OCI-M1 (cell line): Measurements from ENCODE around the gene PRPSAP2.
"Not testable (repeated sequence)": the region's sequence is repeated elsewhere in the genome, so short reads cannot be mapped to it uniquely, and the experiment has no call there.

Experiments used
- DNase-seq: peaks from one replicate; lab custom pipeline; 2025; lab: John Stamatoyannopoulos, UW

PRPSAP2 gene

GRCh38 chr17:18944646-18945045 is 86.7 kb downstream of the PRPSAP2 start:
- no peak for DNase-seq

DNA sequence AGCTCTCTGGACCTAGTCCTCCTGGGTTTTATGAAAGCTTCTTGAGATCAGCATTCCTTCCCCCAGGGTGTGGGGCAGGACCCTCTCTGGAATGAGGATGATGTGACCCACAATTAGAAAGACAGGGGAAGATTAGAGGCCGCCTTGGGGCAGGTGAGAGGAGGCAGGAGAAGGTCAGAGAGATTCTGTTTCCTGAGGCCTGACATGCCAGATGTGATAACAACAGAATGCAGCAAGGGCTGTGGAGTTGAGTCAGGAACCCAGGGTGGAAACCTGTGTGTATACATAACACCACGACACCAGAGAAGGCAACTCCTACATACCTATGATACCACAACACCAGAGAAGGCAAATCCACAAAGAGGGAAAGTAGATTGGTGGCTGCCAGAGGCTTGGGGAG is 88.6 kb downstream of the PRPSAP2 start:
- no peak for DNase-seq

GRCh38 chr17:18947866-18948265 is 89.9 kb downstream of the PRPSAP2 start:
- DNase-seq, result no peak

GRCh38 chr17:18948476-18949006 is 90.6 kb downstream of the PRPSAP2 start:
- DNase-seq, result no peak

DNA sequence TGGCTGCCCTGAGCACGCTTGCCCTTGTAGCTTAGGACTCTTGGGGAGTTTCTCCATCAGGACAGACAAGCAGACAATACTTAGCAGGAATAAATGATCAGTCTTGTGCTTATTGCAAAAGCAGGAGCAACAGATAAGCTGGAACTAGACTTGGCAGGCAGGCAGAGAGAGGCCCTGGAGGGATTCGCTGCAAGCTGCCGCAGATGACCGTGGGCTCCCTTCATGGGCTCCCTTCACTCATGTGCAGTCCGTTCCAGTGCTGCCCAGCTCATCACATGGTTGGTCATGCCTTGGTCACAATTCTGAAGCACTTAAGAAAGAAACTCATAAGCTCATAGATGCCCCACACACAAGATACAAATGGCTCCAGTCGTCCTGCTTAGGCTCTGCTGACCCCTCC is 91.6 kb downstream of the PRPSAP2 start:
- DNase-seq, result no peak

GRCh38 chr17:18950346-18950745 is 92.4 kb downstream of the PRPSAP2 start:
- no peak for DNase-seq

- DNase-seq, result no peak
These were observed 93.3 kb downstream of the PRPSAP2 start for GRCh38 chr17:18950944-18951905.

GRCh38 chr17:18951941-18952842 is 94.3 kb downstream of the PRPSAP2 start, which contains the start of gene SLC5A10:
Gene SLC5A10, plus strand, starts transcription at chr17:18952165. Its CDS starts 41 bp downstream, at chr17:18952206.
- no peak for DNase-seq

GRCh38 chr17:18953231-18953728 is 95.3 kb downstream of the PRPSAP2 start:
- DNase-seq, result no peak

- no peak for DNase-seq
These were observed 96.4 kb downstream of the PRPSAP2 start for GRCh38 chr17:18954321-18954720.

- no peak for DNase-seq
These were observed 97.1 kb downstream of the PRPSAP2 start for GRCh38 chr17:18955009-18955408.

GRCh38 chr17:18956021-18956420 is 98.1 kb downstream of the PRPSAP2 start:
- not testable (repeated sequence) for DNase-seq

GRCh38 chr17:18956581-18956980 is 98.7 kb downstream of the PRPSAP2 start:
- no peak for DNase-seq

DNA sequence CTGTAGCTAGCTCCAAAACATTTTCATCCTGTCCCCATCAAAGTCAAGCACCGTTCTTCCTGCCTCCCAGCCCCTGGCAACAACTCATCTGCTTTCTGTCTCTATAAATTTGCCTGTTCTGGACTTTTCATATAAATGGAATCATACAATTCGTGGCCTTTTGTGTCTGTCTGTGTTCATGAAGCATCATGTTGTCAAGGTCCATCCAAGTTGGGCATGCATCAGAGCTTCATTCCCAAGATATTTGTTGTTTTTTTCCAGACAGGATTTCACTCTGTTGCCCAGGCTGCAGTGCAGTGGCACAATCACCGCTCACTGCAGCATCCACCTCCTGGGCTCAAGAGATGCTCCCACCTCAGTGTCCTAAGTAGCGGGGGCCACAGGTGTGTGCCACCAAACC is 99.9 kb downstream of the PRPSAP2 start:
- DNase-seq, result no peak

GRCh38 chr17:18958611-18959010 is 100.7 kb downstream of the PRPSAP2 start:
- DNase-seq, result no peak

- DNase-seq, result no peak
These were observed 101.3 kb downstream of the PRPSAP2 start for GRCh38 chr17:18959071-18959844.

GRCh38 chr17:18959845-18960240 is 101.9 kb downstream of the PRPSAP2 start:
- no peak for DNase-seq

- no peak for DNase-seq
These were observed 102.3 kb downstream of the PRPSAP2 start for GRCh38 chr17:18960241-18960665.

DNA sequence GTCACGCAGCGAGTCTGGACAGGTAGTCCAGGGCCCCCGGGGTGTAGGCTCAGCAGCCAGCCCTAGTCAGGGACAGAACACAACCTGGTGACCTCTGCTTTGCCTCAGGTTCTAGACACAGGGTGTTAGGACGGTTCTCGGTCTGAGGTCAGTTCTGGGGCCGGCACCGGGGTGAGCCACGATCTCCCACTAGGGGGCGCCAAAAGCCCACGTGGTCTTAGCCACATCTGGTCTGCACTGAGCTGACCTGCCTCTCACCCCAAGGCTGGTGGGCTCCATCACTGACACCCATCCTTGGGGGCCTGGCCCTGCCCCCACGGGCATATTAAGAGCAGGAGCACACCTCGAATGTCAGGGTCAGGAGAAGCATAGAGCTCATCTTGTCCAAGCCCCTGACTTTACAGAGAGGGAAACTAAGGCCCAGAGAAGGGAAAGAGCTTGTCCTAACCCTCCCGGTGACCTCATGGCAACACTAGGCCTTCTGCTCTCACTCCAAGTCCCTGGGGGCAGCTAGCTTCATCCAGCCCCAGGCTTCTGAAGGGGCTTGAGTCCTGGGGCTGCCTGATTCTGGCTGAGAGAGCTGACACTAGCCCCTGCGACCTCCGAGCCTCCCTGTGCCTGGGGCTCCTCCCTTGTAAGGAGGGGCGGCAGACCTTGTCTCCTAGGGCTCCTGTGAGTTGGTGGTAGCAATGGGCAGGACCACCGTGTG is 103.0 kb downstream of the PRPSAP2 start:
- peak; percentile 81 for DNase-seq

DNA sequence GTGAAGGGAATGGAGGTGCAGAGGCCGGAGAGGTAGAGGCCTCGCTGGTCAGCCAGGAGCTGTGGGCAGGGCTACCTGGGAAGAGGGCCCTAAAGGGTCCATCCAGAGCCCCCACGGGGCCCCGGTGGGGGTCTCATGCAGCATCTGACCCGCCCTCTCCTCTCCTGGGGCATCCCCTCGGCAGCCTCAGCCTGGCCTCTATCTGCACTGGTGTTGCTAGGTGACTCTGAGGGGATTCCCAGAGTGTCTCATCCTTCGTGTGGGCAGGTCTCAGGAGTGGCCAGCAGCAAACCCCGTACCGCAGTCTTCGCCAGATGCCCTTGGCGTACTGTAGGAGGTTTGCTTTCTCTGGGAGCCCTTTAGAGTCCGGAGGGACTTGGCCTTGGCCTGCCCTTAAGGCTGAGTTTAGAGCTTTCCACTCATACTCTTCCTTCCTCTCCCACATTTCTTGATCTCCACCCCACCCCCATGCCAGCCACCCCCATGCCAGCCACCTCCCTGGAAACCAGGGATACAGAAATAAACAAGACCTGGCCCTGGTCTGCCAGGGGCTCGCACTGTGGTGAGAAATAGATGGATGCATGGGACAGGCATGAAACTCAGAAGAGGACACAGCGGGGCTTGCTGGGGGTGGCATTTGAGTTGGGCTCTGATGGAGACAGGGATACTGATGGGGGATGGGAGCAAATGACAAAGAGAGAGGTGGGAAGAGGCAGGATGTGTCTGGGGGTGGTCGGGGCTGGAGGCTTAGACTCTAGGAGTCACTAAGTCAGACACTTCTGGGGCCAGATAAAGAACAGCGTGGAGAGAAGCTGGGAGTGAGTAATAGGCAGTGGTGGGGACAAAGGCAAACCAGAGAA is 103.9 kb downstream of the PRPSAP2 start:
- no peak for DNase-seq
